Measurements from ENCODE around the gene SF3B2. TPM values are rescaled to one million over a fixed set of nuclear protein-coding genes. Genes with fewer than 3 reads are reported as not detected.
A peak's percentile ranks its signal among the peaks of the same experiment; 100 is the strongest.

SF3B2 gene
- total RNA-seq, 1 donor from 2014 or later: 193 TPM

DNA sequence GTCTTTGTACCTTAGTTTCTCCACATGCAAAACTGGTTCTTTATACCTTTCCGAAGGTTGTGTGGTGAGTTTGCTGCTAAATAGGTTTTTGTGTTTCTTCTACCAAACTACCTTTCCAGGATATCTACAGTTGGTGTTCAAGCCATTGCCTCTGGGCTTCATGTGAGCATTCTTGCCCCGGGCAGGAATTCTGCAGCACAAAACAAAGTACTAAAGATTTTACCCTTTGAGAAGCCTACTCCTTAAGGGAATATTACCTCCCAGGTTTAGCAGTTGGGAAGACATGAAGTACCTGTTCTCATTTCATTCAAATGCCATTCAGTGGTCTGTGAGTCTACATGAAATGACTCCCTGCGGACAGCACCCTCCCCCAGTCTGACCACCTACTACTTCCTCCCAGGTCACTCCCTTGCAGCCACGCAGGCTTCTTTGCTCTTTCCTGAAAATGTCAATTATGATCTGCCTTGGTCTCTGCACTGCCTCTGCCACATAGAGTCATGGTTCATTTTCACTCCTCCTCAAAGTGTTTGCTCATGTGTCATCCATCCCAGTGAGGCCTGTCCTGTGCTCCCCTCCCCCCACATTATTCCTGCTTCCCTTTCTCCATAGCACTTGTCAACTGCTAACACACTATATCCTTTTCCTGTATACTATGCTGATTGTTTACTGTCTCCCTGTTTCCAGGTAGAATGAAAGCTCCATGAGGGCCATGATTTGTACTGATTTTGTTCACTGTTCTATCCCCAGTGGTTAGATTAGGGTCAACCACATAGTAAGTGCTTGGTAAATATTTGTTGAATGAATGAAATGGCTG is 54.8 kb downstream of the SF3B2 start:
- no peak overlapping the region for H3K27ac Mint-ChIP-seq (ENCODE audit: unreplicated experiment)
- TF ChIP-seq, protein P1, sequence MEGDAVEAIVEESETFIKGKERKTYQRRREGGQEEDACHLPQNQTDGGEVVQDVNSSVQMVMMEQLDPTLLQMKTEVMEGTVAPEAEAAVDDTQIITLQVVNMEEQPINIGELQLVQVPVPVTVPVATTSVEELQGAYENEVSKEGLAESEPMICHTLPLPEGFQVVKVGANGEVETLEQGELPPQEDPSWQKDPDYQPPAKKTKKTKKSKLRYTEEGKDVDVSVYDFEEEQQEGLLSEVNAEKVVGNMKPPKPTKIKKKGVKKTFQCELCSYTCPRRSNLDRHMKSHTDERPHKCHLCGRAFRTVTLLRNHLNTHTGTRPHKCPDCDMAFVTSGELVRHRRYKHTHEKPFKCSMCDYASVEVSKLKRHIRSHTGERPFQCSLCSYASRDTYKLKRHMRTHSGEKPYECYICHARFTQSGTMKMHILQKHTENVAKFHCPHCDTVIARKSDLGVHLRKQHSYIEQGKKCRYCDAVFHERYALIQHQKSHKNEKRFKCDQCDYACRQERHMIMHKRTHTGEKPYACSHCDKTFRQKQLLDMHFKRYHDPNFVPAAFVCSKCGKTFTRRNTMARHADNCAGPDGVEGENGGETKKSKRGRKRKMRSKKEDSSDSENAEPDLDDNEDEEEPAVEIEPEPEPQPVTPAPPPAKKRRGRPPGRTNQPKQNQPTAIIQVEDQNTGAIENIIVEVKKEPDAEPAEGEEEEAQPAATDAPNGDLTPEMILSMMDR (IDR thresholded peaks at IDR 0.05): no peak
- no peak overlapping the region for H3K4me3 Mint-ChIP-seq (ENCODE audit: unreplicated experiment)
- DNase-seq (ENCODE audit: extremely low spot score, unreplicated experiment): peak; percentile 25
- no peaks in the 10 kb centered on the region for H3K27me3 Mint-ChIP-seq (ENCODE audit: unreplicated experiment)
- no peaks in the 10 kb centered on the region for H3K9me3 Mint-ChIP-seq (ENCODE audit: unreplicated experiment)
- peaks cover 8% of the 10 kb centered on the region for H3K36me3 Mint-ChIP-seq (ENCODE audit: unreplicated experiment)
- H3K4me1 Mint-ChIP-seq (ENCODE audit: unreplicated experiment): peaks cover 15% of the 10 kb centered on the region

DNA sequence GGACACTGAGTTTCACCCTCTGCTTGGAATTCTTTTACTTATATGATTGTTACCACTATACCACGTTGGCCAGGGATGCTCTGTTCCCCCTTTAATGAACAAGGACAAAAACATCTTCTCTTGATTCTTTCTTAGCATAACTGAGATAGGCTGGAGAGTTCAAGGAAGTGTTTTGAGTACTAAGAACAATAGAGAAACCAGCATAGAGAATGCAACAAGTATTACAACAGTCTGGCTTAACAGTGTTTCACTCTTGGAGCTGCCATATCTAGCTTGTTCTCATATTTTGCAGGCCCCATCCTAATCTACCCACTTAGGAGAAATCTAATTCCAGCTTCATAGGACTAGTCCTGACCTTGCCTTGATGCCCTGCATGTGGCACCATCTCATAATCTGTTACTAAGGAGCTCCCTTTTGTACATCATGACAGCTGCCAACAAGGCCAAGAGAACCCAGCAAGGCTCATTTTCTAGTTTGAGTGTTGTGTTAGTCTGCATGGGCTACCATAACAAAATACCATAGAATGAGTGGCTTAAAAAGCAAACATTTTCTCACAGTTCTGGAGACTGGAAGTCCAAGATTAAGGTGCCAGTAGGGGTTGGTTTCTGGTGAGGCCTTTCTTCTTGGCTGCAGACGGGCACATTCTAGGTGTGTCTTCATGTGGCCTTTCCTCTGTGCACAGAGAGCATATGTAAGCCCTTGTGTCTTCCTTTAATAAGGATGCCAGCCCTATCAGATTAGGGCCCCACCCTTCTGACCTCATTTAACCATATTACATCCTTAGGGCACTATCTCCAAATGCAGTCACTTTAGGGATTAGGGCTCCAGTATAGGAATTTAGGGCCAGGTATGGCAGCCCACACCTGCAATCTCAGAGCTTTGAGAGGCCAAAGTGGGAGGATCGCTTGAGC is 55.7 kb downstream of the SF3B2 start:
- TF ChIP-seq, protein P1 (IDR thresholded peaks at IDR 0.05): no peak
- H3K4me1 Mint-ChIP-seq (ENCODE audit: unreplicated experiment): peaks cover 24% of the 10 kb centered on the region
- H3K36me3 Mint-ChIP-seq (ENCODE audit: unreplicated experiment): peaks cover 8% of the 10 kb centered on the region
- no peak overlapping the region for H3K27ac Mint-ChIP-seq (ENCODE audit: unreplicated experiment)
- peak; percentile 7 for DNase-seq (ENCODE audit: extremely low spot score, unreplicated experiment)
- no peak overlapping the region for H3K4me3 Mint-ChIP-seq (ENCODE audit: unreplicated experiment)
- H3K27me3 Mint-ChIP-seq (ENCODE audit: unreplicated experiment): no peaks in the 10 kb centered on the region
- H3K9me3 Mint-ChIP-seq (ENCODE audit: unreplicated experiment): no peaks in the 10 kb centered on the region

DNA sequence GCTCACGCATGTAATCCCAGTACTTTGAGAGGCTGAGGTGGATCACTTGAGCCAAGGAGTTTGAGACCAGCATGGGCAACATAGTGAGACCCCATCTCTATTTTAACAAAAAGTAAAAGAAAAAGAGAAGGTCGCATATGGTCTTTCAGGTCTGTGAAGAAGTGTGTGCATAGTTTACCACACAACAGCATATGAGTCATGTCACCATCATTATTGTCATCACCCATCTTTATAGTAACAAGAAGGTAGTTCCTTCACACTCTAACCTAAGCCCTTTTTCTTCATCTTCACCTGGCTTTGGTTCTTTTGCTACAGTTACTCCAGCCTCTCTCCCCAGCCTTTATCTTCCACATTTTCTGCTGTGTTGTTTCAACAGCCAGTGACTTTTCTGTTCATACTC is 57.1 kb downstream of the SF3B2 start:
- DNase-seq (ENCODE audit: extremely low spot score, unreplicated experiment): no peak
- H3K4me3 Mint-ChIP-seq (ENCODE audit: unreplicated experiment): no peak overlapping the region
- no peaks in the 10 kb centered on the region for H3K27me3 Mint-ChIP-seq (ENCODE audit: unreplicated experiment)
- H3K9me3 Mint-ChIP-seq (ENCODE audit: unreplicated experiment): no peaks in the 10 kb centered on the region
- no peak overlapping the region for H3K27ac Mint-ChIP-seq (ENCODE audit: unreplicated experiment)
- peaks cover 36% of the 10 kb centered on the region for H3K4me1 Mint-ChIP-seq (ENCODE audit: unreplicated experiment)
- TF ChIP-seq, protein P1 (IDR thresholded peaks at IDR 0.05): no peak
- H3K36me3 Mint-ChIP-seq (ENCODE audit: unreplicated experiment): peaks cover 5% of the 10 kb centered on the region

DNA sequence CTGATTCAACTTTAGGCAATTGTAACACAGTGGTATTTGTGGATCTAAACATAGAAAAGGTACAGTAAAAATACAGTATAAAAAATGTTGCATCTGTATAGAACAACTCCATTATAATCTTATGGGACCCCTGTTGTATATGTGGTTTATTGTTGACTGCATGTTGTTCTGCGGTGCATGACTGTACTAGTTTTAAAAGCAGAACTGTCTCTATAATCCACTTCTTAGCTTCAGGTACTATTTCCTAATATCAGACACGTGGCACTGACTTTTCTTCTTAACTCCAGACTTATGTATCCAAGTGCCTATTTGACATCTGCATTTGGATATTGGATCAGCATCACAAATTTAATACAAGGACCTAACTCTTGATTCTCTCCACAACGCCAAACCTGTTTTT is 59.0 kb downstream of the SF3B2 start:
- H3K27me3 Mint-ChIP-seq (ENCODE audit: unreplicated experiment): no peaks in the 10 kb centered on the region
- peaks cover 5% of the 10 kb centered on the region for H3K36me3 Mint-ChIP-seq (ENCODE audit: unreplicated experiment)
- DNase-seq (ENCODE audit: extremely low spot score, unreplicated experiment): no peak
- TF ChIP-seq, protein P1 (IDR thresholded peaks at IDR 0.05): no peak
- H3K4me3 Mint-ChIP-seq (ENCODE audit: unreplicated experiment): no peak overlapping the region
- H3K27ac Mint-ChIP-seq (ENCODE audit: unreplicated experiment): no peak overlapping the region
- H3K9me3 Mint-ChIP-seq (ENCODE audit: unreplicated experiment): no peaks in the 10 kb centered on the region
- H3K4me1 Mint-ChIP-seq (ENCODE audit: unreplicated experiment): peaks cover 47% of the 10 kb centered on the region

DNA sequence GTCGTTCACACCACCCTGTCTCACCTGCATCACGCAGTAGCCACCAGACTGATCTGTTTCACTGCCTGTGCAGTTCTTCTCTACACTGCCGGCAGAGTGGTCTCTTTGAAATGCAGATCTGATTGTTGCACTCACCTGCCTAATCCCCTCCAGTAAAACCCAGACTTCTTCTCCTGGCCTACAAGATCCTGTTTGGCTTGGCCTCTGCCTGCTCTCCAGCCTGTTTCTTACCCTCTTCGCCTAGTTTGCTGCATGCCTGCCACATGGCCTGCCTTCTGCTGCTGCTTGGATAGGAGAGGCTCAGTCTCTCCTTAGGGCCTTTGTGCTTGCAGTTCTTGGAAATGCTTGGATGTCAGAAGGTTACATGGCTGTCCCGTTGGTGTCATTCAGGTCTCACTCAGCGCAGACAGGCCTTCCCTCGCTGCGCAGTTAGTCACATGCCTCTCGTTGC is 59.9 kb downstream of the SF3B2 start:
- H3K4me1 Mint-ChIP-seq (ENCODE audit: unreplicated experiment): peaks cover 48% of the 10 kb centered on the region
- no peaks in the 10 kb centered on the region for H3K9me3 Mint-ChIP-seq (ENCODE audit: unreplicated experiment)
- H3K36me3 Mint-ChIP-seq (ENCODE audit: unreplicated experiment): peaks cover 4% of the 10 kb centered on the region
- TF ChIP-seq, protein P1 (IDR thresholded peaks at IDR 0.05): no peak
- peak; percentile 53 for DNase-seq (ENCODE audit: extremely low spot score, unreplicated experiment)
- no peak overlapping the region for H3K4me3 Mint-ChIP-seq (ENCODE audit: unreplicated experiment)
- H3K27me3 Mint-ChIP-seq (ENCODE audit: unreplicated experiment): no peaks in the 10 kb centered on the region
- peak overlapping the region; percentile 81 for H3K27ac Mint-ChIP-seq (ENCODE audit: unreplicated experiment)

Data from osteocyte (in vitro differentiated cells).